Skeletal muscle satellite cell (primary cell): ENCODE measurements around the gene SLC2A6.

Source experiments
- H3K27me3 ChIP-seq: 2 replicates; pipeline ENCODE4 v1.7.0; 2013; ENCODE audit warnings: low read length; ENCODE audit not compliant: control insufficient read depth, insufficient read depth
- H3K36me3 ChIP-seq: 2 replicates; pipeline ENCODE4 v1.7.0; 2013; ENCODE audit warnings: mild to moderate bottlenecking, control low read depth, low read length; ENCODE audit not compliant: insufficient read depth
- H3K4me1 ChIP-seq: 2 replicates; pipeline ENCODE4 v1.7.0; 2013; ENCODE audit warnings: low read length; ENCODE audit not compliant: control insufficient read depth, insufficient read depth
- H3K4me2 ChIP-seq: 2 replicates; pipeline ENCODE4 v1.7.0; 2013; ENCODE audit warnings: mild to moderate bottlenecking, low read length
- H3K4me3 ChIP-seq: 2 replicates; pipeline ENCODE4 v1.7.0; 2013; ENCODE audit warnings: low read length
- H3K9ac ChIP-seq: 2 replicates; pipeline ENCODE4 v1.7.0; 2013; ENCODE audit warnings: mild to moderate bottlenecking, low read depth, low read length, moderate library complexity
- H3K9me3 ChIP-seq: replicated peaks from 2 replicates; pipeline ENCODE4 v1.7.0; 2013; ENCODE audit warnings: mild to moderate bottlenecking, control low read depth, low read length

SLC2A6 gene

GRCh38 chr9:133505901-133506652 lies 27.2 kb upstream of the SLC2A6 start:
- no peak overlapping the region for H3K4me3 ChIP-seq
- no peaks in the 10 kb centered on the region for H3K36me3 ChIP-seq
- peaks cover 6% of the 10 kb centered on the region for H3K9me3 ChIP-seq
- no peak overlapping the region for H3K4me2 ChIP-seq
- peaks cover 43% of the 10 kb centered on the region for H3K27me3 ChIP-seq
- no peak overlapping the region for H3K9ac ChIP-seq
- H3K4me1 ChIP-seq = peaks cover 13% of the 10 kb centered on the region

DNA sequence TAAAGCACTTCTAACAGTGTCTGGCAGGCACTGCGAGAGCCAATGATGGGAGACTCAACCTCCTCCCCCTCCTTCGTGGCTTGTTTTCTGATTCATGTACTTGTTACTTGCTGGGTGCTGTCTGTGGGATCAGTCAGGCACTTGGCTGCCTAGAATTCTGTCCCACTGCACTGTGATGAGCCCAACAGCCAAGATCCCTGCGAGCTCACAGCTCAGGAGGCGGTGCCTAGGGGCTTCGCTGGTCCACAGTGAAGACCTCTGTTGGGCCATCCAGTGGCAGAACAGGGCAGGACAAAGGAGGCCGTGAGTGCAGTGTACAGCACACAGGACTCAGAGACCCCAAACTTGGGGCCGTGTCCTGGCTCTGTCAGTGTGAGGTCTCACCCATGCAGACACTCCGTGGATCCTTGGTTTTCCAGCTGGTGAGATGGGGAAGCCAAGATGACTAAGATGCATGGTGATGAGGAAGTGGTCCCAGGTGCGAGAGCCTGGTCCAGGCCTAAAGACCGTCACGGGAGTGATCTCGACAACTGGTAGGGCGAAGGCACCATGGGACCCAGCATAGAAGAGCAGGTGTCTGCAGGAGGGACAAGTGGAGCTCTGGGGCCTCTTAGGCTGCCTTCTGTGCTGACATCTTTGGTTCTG lies 26.4 kb upstream of the SLC2A6 start:
- Histone ChIP-seq H3K4me1 (peaks cover 13% of the 10 kb centered on the region), H3K4me3 (no peak overlapping the region), H3K27me3 (peaks cover 40% of the 10 kb centered on the region), H3K36me3 (no peaks in the 10 kb centered on the region), H3K9ac (no peak overlapping the region), H3K4me2 (no peak overlapping the region), H3K9me3 (peaks cover 6% of the 10 kb centered on the region)

GRCh38 chr9:133502112-133502511 lies 23.2 kb upstream of the SLC2A6 start:
- Histone ChIP-seq H3K36me3 (no peaks in the 10 kb centered on the region), H3K27me3 (peaks cover 49% of the 10 kb centered on the region), H3K4me1 (peaks cover 4% of the 10 kb centered on the region), H3K4me2 (no peak overlapping the region), H3K9ac (no peak overlapping the region), H3K4me3 (no peak overlapping the region), H3K9me3 (peaks cover 6% of the 10 kb centered on the region)

DNA sequence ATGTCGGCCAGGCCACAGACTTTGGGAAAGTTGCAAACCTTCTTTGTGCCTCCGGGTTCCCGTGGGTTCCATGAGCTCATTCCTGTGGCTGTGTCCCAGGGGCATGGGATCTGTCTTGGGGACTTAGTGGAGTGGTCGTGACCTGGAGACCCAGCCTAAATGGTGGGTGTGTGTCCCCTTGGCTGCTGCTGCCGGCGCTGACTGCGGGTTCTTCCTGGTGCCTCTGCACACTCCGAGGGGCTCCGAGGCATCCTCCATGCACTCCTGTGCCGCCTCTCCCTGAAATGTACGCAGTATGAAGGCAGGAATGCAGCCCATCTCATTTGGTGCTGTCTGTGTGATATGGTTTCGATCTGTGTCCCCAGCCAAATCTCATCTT lies 21.0 kb upstream of the SLC2A6 start:
- peaks cover 50% of the 10 kb centered on the region for H3K27me3 ChIP-seq
- peaks cover 6% of the 10 kb centered on the region for H3K9me3 ChIP-seq
- no peaks in the 10 kb centered on the region for H3K36me3 ChIP-seq
- H3K4me1 ChIP-seq = no peaks in the 10 kb centered on the region
- no peak overlapping the region for H3K4me2 ChIP-seq
- H3K4me3 ChIP-seq = no peak overlapping the region
- no peak overlapping the region for H3K9ac ChIP-seq

GRCh38 chr9:133499132-133499891 lies 20.4 kb upstream of the SLC2A6 start:
- Histone ChIP-seq H3K4me1 (no peaks in the 10 kb centered on the region), H3K4me2 (no peak overlapping the region), H3K9me3 (peaks cover 6% of the 10 kb centered on the region), H3K27me3 (peaks cover 48% of the 10 kb centered on the region), H3K9ac (no peak overlapping the region), H3K4me3 (no peak overlapping the region), H3K36me3 (no peaks in the 10 kb centered on the region)

- H3K27me3 ChIP-seq = peaks cover 41% of the 10 kb centered on the region
- no peaks in the 10 kb centered on the region for H3K36me3 ChIP-seq
- H3K9ac ChIP-seq = no peak overlapping the region
- H3K4me1 ChIP-seq = peaks cover 8% of the 10 kb centered on the region
- H3K4me3 ChIP-seq = no peak overlapping the region
- no peak overlapping the region for H3K4me2 ChIP-seq
- H3K9me3 ChIP-seq = peaks cover 6% of the 10 kb centered on the region
Observed at GRCh38 chr9:133496861-133497842, 18.3 kb upstream of the SLC2A6 start.

- Histone ChIP-seq H3K4me1 (peaks cover 14% of the 10 kb centered on the region), H3K9ac (no peak overlapping the region), H3K9me3 (no peaks in the 10 kb centered on the region), H3K36me3 (no peaks in the 10 kb centered on the region), H3K27me3 (peaks cover 31% of the 10 kb centered on the region), H3K4me3 (no peak overlapping the region), H3K4me2 (no peak overlapping the region)
Observed at GRCh38 chr9:133495327-133496293, 16.7 kb upstream of the SLC2A6 start.

DNA sequence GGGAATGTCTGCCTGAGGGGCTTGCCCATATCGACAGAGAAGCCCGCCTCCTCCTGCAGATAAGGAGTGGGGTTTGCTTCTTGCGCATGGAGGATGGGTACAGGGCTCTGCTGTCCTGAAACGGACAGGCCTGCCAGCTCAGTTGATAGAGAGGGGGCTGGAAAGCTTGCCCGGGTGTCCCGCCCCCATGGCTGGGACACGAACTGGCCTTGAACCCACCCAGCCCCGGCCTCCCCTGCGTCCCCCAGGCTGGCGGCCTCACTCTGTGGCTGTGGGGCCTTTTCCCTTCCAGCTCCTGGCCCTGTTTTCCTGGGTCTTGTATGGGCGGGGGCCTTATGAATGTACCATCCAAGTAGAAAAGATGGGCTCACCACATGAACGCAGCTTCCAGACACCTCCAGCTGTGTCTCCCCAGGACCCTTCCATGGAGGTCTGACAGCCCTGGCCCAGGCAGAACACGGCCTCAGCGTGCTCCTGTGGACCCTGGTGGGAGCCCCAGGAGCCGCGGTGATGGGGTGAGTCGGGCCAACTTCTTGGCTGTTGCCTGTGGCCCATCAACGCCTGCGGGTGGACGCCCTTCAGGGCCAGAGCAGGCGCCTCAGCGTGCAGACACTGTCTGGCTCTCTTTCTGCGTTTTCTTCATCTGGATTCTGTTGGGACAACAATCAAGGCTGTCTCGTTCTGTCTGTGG lies 15.9 kb upstream of the SLC2A6 start:
- Histone ChIP-seq H3K27me3 (peaks cover 27% of the 10 kb centered on the region), H3K4me1 (peaks cover 14% of the 10 kb centered on the region), H3K36me3 (no peaks in the 10 kb centered on the region), H3K9ac (no peak overlapping the region), H3K4me2 (no peak overlapping the region), H3K4me3 (no peak overlapping the region), H3K9me3 (no peaks in the 10 kb centered on the region)

DNA sequence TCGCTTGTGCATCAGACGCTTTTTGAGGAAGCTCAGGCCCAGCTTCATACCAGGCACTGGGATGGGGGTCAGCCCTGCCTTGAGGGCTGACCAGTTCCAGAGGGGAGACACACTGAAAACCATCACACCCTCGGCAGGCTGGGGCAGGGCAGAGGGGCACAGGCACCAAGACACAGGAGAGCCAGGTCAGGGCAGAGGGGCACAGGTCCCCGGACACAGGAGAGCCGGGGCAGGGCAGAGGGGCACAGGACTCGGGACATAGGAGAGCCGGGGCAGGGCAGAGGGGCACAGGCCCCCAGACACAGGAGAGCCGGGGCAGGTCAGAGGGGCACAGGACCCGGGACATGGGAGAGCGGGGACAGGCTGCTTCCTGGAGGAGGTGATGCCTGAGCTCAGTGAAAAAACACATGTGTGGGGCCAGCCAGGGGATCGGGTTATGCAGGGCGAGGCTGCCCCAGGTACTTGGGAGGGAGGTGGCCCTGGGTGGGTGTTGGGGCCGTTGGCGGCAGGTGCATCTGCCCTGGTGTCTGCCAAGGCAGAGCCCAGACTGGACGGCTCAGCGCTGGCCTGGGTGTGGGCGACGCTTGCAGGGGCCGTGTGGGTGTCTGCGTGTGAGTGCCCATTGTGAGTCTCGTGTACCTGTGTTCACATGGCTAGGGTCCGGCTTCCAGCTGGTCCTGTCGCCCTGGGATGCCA lies 15.1 kb upstream of the SLC2A6 start:
- Histone ChIP-seq H3K4me1 (peaks cover 14% of the 10 kb centered on the region), H3K9ac (no peak overlapping the region), H3K4me3 (no peak overlapping the region), H3K36me3 (no peaks in the 10 kb centered on the region), H3K27me3 (peaks cover 19% of the 10 kb centered on the region), H3K4me2 (no peak overlapping the region), H3K9me3 (no peaks in the 10 kb centered on the region)
